GM21447 (cell line): ENCODE results near the gene TRPM6.

Experiments used
- ATAC-seq: cut with Tn5 transposase; IDR thresholded peaks from one replicate; pipeline ENCODE4 v1.9.1; 2021; ENCODE audit not compliant: unreplicated experiment

Gene TRPM6

DNA sequence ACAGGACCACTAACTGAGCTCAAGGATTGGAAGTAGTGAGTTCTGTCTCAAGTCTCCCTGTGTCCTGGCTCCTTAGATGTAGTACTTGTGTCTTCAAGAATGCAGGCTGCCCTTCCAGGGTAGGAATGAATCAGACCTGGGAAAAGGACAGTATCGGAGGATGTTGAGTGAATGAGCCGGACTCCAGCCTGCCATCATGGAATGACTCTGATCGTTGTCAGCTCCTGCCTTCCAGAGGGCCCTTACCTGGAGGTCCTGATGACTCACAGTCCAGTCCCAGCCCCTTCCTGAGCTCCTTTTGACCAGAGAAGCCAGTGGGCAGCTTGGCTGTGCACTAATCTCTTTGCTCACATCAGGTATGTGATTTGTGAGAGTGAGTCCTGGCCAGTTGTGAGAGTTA lies 161.1 kb downstream of the TRPM6 start:
- no peak for ATAC-seq

DNA sequence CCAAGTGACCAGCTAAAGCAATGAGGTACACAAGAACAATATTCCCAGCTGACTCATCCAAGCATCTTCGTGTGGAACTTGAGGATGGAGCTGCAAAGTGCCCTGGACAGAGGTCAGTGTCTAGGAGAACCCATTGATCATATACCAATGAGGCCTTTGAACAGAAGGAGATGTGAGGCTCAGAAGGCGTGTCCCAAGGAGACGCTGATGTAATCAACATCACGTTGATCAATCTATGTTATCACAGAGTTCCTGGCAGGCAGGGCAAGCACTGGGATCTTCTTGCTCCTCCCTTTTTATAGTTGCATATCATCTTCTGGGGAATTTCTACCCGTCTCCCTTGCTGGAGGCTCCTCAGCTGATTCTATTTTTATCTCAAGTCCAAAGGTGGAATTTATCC lies 163.4 kb downstream of the TRPM6 start:
- no peak for ATAC-seq

DNA sequence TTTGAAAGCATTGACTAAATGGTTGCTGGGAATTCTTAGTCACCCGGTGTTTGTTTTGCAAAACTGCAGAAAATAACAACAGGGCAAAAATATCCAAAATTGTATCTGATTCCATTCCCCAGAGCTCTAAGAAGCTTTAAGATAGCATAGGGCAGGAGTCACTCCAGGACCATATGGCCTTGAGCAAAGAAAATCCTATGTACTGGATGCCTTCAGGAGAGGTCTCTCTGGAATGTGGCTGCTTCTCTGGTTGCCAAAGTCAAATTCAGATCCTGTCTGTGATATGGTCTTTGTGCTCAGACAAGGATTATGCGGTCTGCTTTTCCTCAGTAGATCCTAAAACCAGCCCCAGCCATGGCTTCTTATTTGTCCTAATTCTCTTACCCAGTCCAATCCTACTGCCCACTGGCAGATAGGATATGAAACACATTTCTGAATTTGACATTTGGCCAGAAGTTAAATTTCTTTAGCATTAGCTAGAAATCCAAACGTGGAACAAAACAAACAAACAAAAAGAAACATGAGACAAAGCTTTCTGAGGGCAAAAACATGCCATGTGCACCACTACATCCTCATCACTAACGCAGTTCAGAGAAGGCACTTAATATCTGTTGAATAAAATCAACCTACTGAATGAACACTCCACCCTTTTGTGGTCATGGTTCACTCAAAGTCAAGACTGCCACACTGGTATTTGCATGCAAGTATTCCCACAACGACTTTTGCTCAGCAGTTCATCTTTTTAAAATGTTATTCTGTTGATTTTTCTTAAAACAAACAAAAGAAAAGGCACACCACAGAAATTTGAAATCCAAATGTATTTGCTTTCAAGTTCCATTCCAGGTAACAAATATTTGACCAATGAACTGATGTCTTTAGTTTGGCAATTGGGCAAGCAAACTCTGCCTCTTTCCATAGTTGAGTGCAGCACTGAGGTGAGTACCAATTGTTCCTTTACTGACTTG lies 165.7 kb downstream of the TRPM6 start:
- no peak for ATAC-seq

DNA sequence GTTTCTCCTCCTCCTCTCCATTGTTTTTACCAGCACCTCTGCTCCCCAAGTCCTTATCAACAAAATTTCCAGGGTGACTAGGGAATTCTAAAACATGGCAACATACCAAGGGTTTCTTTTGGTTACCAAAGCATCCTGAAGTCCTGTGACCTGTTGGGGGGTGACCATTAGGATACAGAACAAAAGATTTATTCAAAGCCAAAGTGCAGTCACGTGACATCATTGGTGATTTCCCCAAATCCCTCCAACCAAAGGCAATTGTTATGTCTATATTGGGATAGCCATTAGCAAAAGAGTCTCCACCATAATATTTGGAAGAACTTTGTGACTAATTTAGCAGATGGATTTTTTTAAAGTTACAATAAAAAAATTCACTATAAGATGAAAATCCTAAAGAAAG lies 168.4 kb downstream of the TRPM6 start:
- ATAC-seq = no peak

DNA sequence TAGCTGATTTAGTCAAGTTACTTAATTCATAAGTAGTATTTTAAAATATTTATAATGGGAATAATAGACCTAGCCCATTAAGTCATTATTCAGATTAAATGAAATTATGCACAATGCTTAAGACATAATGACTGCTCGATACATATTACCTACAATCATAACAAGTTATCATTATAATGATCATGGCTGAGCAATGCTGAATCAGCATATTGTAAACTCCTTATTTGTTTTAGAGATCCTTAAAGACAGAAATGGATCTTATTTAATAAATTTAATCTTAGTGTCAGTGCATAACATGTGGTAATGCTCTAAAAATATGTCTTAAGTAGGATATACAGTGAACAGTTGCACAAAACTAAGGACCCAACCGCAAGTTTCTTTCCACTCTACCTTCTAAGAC lies 169.0 kb downstream of the TRPM6 start:
- ATAC-seq = no peak

DNA sequence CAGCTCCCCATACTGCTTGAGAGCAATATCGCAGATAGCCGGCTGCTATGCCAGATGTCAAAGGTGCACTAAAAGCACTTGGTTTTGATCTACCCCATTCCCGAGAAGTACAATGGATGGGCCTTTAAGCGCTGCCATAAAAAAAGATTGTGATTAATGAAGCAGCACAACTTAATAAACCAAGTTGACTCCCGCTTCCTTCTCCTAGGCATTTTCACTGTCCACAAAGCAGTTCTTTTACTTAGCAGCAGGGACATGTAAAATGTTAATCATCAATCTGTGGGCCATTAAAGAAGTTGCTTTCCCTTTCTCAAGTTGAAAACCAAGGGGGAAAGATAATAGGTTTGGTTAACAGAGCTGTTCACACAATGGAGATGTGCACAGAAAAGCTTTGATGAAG lies 176.4 kb downstream of the TRPM6 start:
- no peak for ATAC-seq

DNA sequence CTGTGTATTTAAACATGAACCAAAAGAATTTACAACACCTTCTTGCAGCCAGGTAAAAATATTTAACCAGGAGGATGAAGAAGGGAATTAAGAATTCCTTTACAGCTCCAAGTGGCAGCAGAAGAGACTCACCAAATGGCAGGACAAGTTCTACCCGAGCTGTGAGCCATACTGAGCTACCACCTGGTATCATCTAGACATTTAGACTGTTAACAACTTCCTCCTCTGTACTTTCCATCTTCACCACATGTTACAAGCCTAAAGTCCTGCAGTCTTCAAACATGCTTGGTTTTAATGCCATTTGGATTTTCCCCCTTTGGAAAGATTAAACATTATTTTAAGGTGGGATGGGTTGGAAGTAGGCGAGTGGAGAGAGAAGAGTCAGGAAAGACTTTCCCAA lies 190.2 kb downstream of the TRPM6 start:
- ATAC-seq = no peak

DNA sequence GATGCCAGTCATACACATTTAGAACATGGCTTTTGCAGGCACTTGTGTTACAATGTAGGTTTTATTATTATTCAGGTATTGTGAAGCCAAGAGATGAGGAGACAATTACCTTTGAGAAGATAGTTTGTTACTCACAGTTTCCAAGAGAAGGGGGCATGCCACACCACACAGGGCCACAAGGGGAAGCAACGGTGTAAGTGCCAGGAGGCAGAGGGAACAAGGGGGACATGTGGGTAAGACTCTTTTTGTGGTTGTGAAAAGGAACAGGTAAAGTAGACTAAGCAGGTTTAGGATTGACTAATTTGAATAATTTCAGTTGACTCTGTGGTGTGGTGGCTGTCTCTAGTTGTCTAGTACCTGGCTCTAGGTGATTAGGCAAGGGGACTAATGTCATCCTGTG lies 191.2 kb downstream of the TRPM6 start:
- ATAC-seq = no peak

DNA sequence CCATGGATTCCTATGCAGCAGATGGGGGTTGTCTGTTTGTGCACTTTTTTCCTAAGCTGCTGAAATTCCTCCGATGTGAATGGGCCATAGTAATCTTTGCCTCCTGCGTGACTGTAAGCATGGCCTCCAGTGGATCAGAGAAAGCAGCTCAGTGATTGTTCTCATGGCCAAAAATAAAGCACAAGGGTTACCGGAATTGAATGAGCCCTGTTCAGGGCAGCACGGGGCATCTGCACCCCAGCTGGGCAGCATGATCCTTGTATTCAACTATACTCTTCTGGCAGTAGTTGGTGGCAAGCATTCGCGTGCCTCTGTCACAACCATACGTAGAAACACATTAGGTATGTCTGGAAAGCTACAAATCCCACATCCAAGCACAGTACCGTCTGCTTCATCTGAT lies 196.7 kb downstream of the TRPM6 start:
- no peak for ATAC-seq

DNA sequence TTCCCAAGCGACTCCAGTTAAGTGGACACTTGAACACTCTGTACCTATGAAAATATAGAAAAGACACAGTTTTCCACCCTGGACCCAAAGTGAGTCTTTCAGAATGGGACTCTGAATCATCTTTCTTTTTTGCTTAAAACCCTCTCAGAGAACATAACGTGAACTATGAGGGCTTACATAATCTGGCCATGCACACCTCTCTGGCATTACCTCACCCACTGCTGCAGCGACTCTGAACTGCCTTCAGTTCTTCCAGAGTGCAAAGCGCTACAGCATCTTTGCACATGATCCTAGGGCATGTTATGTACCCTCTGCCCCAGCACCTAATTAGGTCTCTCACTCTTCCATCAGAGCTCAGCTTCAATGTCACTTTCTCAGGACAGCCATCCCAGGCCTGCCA lies 204.4 kb downstream of the TRPM6 start:
- no peak for ATAC-seq

DNA sequence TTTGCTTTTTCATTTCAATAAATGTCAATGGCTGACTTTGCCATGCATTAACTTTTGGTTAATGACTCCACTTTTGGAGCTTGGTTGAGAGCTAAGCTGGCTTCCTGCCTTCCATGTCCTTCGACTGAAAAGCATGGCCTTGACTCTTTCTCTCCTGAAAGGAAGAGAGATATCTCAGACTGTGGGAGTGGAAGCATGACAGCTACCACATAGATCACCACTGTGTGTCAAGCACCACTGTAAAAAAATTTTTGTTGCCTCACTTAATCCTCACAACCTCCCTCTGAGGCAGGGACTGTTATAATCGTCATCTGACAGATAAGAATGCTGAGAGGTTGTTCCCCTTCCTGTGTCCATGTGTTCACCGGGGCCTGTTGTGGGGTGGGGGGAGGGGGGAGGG lies 205.8 kb downstream of the TRPM6 start:
- ATAC-seq = no peak

DNA sequence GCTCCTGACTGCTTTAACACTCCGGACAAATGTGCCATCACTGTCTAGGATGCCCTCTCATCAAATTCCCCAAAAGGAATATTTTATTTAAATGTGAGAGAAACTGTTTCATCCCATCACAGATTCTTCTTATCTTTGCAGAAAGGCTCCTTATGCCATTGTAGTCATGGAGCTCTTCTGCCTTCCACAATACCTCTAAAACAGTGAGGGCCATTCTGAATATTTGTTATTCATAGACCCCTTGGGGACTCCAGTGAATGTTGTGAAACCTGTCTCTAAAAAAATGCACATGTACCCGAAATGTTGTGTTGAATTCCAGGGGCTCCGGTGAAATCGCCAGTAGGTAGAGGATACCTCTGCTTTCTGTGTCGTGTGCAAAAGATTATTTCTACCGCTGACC lies 213.6 kb downstream of the TRPM6 start:
- ATAC-seq = no peak
